Measurements from ENCODE around the gene AP1G2. TPM values are rescaled to one million over a fixed set of nuclear protein-coding genes. Genes with fewer than 3 reads are reported as not detected.

Gene AP1G2
- total RNA-seq, 1 experiment from 2014 or later = not detected

GRCh38 chr14:23548351-23549318, 19.0 kb downstream of the AP1G2 start:
- no peak for DNase-seq
- H3K27me3 ChIP-seq = peaks cover 12% of the 10 kb centered on the region
- 0 out of 2 replicates have a peak, but pooled peaks cover 7% of the 10 kb centered on the region for H3K4me1 ChIP-seq
- no peak overlapping the region for H3K4me3 ChIP-seq
- no peaks in the 10 kb centered on the region for H3K9me3 ChIP-seq (replicated peaks)
- H3K27ac ChIP-seq = no peak overlapping the region
- H3K36me3 ChIP-seq = no peaks in the 10 kb centered on the region

GRCh38 chr14:23547924-23548323, 19.7 kb downstream of the AP1G2 start:
- Histone ChIP-seq H3K27ac (no peak overlapping the region), H3K36me3 (no peaks in the 10 kb centered on the region), H3K9me3 (replicated peaks) (no peaks in the 10 kb centered on the region), H3K4me3 (no peak overlapping the region), H3K4me1 (0 out of 2 replicates have a peak, but pooled peaks cover 7% of the 10 kb centered on the region), H3K27me3 (peaks cover 12% of the 10 kb centered on the region)
- DNase-seq = no peak

GRCh38 chr14:23546450-23547035, 21.0 kb downstream of the AP1G2 start:
- no peak overlapping the region for H3K4me3 ChIP-seq
- H3K4me1 ChIP-seq = 0 out of 2 replicates have a peak, but pooled peaks cover 7% of the 10 kb centered on the region
- H3K9me3 ChIP-seq (replicated peaks) = no peaks in the 10 kb centered on the region
- H3K36me3 ChIP-seq = no peaks in the 10 kb centered on the region
- H3K27ac ChIP-seq = no peak overlapping the region
- DNase-seq = no peak
- peaks cover 12% of the 10 kb centered on the region for H3K27me3 ChIP-seq

- H3K27ac ChIP-seq = no peak overlapping the region
- H3K9me3 ChIP-seq (replicated peaks) = no peaks in the 10 kb centered on the region
- no peak overlapping the region for H3K4me3 ChIP-seq
- H3K36me3 ChIP-seq = no peaks in the 10 kb centered on the region
- H3K27me3 ChIP-seq = peaks cover 12% of the 10 kb centered on the region
- DNase-seq = no peak
- H3K4me1 ChIP-seq = 0 out of 2 replicates have a peak, but pooled peaks cover 7% of the 10 kb centered on the region
These were observed 21.7 kb downstream of the AP1G2 start for GRCh38 chr14:23545740-23546365.

GRCh38 chr14:23544511-23545447, 22.8 kb downstream of the AP1G2 start:
- Histone ChIP-seq H3K9me3 (replicated peaks) (no peaks in the 10 kb centered on the region), H3K27me3 (peaks cover 8% of the 10 kb centered on the region), H3K4me1 (0 out of 2 replicates have a peak, but pooled peaks cover 7% of the 10 kb centered on the region), H3K36me3 (no peaks in the 10 kb centered on the region), H3K4me3 (peak overlapping the region; percentile 12), H3K27ac (no peak overlapping the region)
- DNase-seq = peak; percentile 53 to 69

GRCh38 chr14:23543403-23543802, 24.2 kb downstream of the AP1G2 start:
- no peak for DNase-seq
- H3K9me3 ChIP-seq (replicated peaks) = no peaks in the 10 kb centered on the region
- peaks cover 11% of the 10 kb centered on the region for H3K27me3 ChIP-seq
- no peaks in the 10 kb centered on the region for H3K36me3 ChIP-seq
- no peak overlapping the region for H3K27ac ChIP-seq
- H3K4me1 ChIP-seq = peaks cover 10% of the 10 kb centered on the region; the same call in 1 of the 2 replicates
- no peak overlapping the region for H3K4me3 ChIP-seq

GRCh38 chr14:23542261-23542660, 25.3 kb downstream of the AP1G2 start:
- H3K4me1 ChIP-seq = peaks cover 12% of the 10 kb centered on the region; the same call in 1 of the 2 replicates
- DNase-seq = no peak

GRCh38 chr14:23540141-23540469, 27.5 kb downstream of the AP1G2 start:
- H3K27ac ChIP-seq = no peak overlapping the region
- DNase-seq = no peak
- no peaks in the 10 kb centered on the region for H3K9me3 ChIP-seq (replicated peaks)
- no peaks in the 10 kb centered on the region for H3K36me3 ChIP-seq
- peaks cover 3% of the 10 kb centered on the region; the same call in 1 of the 2 replicates for H3K27me3 ChIP-seq
- peaks cover 12% of the 10 kb centered on the region; the same call in 1 of the 2 replicates for H3K4me1 ChIP-seq
- H3K4me3 ChIP-seq = no peak overlapping the region

More at GRCh38 chr14:23542261-23542660, 25.3 kb downstream of the AP1G2 start:
- no peak overlapping the region for H3K27ac ChIP-seq
- 0 out of 2 replicates have a peak, but pooled peaks cover 3% of the 10 kb centered on the region for H3K27me3 ChIP-seq
- H3K4me3 ChIP-seq = no peak overlapping the region
- no peaks in the 10 kb centered on the region for H3K9me3 ChIP-seq (replicated peaks)
- no peaks in the 10 kb centered on the region for H3K36me3 ChIP-seq

GRCh38 chr14:23539248-23540140, 28.1 kb downstream of the AP1G2 start:
- H3K36me3 ChIP-seq = no peaks in the 10 kb centered on the region
- H3K4me3 ChIP-seq = no peak overlapping the region
- DNase-seq = peak; percentile 48 to 78
- H3K9me3 ChIP-seq (replicated peaks) = no peaks in the 10 kb centered on the region
- no peak overlapping the region for H3K27ac ChIP-seq
- peaks cover 3% of the 10 kb centered on the region; the same call in 1 of the 2 replicates for H3K27me3 ChIP-seq
- peaks cover 7% of the 10 kb centered on the region; the same call in 1 of the 2 replicates for H3K4me1 ChIP-seq

GRCh38 chr14:23538785-23539184, 28.8 kb downstream of the AP1G2 start:
- H3K9me3 ChIP-seq (replicated peaks) = no peaks in the 10 kb centered on the region
- DNase-seq = no peak
- no peaks in the 10 kb centered on the region for H3K36me3 ChIP-seq
- H3K4me3 ChIP-seq = no peak overlapping the region
- peaks cover 3% of the 10 kb centered on the region; the same call in 1 of the 2 replicates for H3K27me3 ChIP-seq
- peaks cover 5% of the 10 kb centered on the region; the same call in 1 of the 2 replicates for H3K4me1 ChIP-seq
- no peak overlapping the region for H3K27ac ChIP-seq

- no peak overlapping the region for H3K27ac ChIP-seq
- H3K27me3 ChIP-seq = peaks cover 3% of the 10 kb centered on the region; the same call in 1 of the 2 replicates
- no peaks in the 10 kb centered on the region for H3K36me3 ChIP-seq
- no peak overlapping the region for H3K4me3 ChIP-seq
- no peaks in the 10 kb centered on the region for H3K9me3 ChIP-seq (replicated peaks)
- no peak for DNase-seq
- peaks cover 5% of the 10 kb centered on the region; the same call in 1 of the 2 replicates for H3K4me1 ChIP-seq
These were observed 29.4 kb downstream of the AP1G2 start for GRCh38 chr14:23538050-23538718.

GRCh38 chr14:23537351-23538049, 30.1 kb downstream of the AP1G2 start:
- Histone ChIP-seq H3K27me3 (peaks cover 3% of the 10 kb centered on the region; the same call in 1 of the 2 replicates), H3K4me3 (no peak overlapping the region), H3K9me3 (replicated peaks) (no peaks in the 10 kb centered on the region), H3K4me1 (peaks cover 5% of the 10 kb centered on the region; the same call in 1 of the 2 replicates), H3K27ac (no peak overlapping the region), H3K36me3 (no peaks in the 10 kb centered on the region)
- peak in 1 of 2 experiments; percentile 52 for DNase-seq
